IMR-90 (cell line): ENCODE measurements around the gene PPM1A. TPM values are rescaled to one million over a fixed set of nuclear protein-coding genes. Genes with fewer than 3 reads are reported as not detected.

Experiments used
- ATAC-seq: fragments of 200-7000 bp; cut with Tn5 transposase; 2 replicates; pipeline ENCODE4 v1.9.1; 2020; ENCODE audit warnings: low read depth, mild to moderate bottlenecking, moderate library complexity
- BruUV-seq: library from RNA; stranded (reverse); fragments of 400-500 nt; replicated peaks from 2 replicates; lab custom pipeline; 2021; lab: Mats Ljungman, UMichigan
- CTCF ChIA-PET: fragments of 300-600 bp; formaldehyde crosslinking; extraction: SDS; loops from one replicate; lab custom pipeline; 2021; ENCODE audit warnings: antibody characterized with exemption; lab: Yijun Ruan, JAX
- POLR2A ChIA-PET: fragments of 300-600 bp; sonication (Branson Sonifier 250); formaldehyde crosslinking; loops from one replicate; lab custom pipeline; 2022; ENCODE audit warnings: antibody characterized with exemption; ENCODE audit not compliant: unreplicated experiment; lab: Charles Lee
- DNase-seq: peaks from one replicate; pipeline ENCODE4 v3.0.0; 2013
- H2AFZ ChIP-seq: replicated peaks from 2 replicates; pipeline ENCODE3; 2013; ENCODE audit warnings: low read length, mild to moderate bottlenecking; ENCODE audit not compliant: poor library complexity
- H2AK5ac ChIP-seq: 2 replicates; pipeline ENCODE4 v1.6.1; 2013; ENCODE audit warnings: low read depth, low read length, inconsistent platforms
- H2AK9ac ChIP-seq: replicated peaks from 2 replicates; pipeline ENCODE3; 2013; ENCODE audit warnings: mild to moderate bottlenecking, low read depth, low read length, moderate library complexity; ENCODE audit not compliant: poor library complexity
- H2BK120ac ChIP-seq: 2 replicates; pipeline ENCODE4 v1.6.1; 2013; ENCODE audit warnings: low read depth, low read length, inconsistent platforms
- H2BK15ac ChIP-seq: 3 replicates; pipeline ENCODE4 v1.6.1; 2013; ENCODE audit warnings: low read depth, low read length, inconsistent platforms
- H2BK20ac ChIP-seq: 2 replicates; pipeline ENCODE4 v1.6.1; 2013; ENCODE audit warnings: low read depth, mild to moderate bottlenecking, inconsistent platforms, low read length, moderate library complexity
- H2BK5ac ChIP-seq: 2 replicates; pipeline ENCODE4 v1.6.1; 2013; ENCODE audit warnings: mild to moderate bottlenecking, low read depth, low read length, inconsistent platforms; ENCODE audit not compliant: poor library complexity, severe bottlenecking
- H3K14ac ChIP-seq: replicated peaks from 2 replicates; pipeline ENCODE4 v1.6.1; 2013; ENCODE audit warnings: low read depth, low read length, inconsistent platforms
- H3K18ac ChIP-seq: 2 replicates; pipeline ENCODE4 v1.6.1; 2013; ENCODE audit warnings: low read depth, low read length, control low read depth
- H3K23ac ChIP-seq: 2 replicates; pipeline ENCODE4 v1.6.1; 2013; ENCODE audit warnings: low read depth, low read length, inconsistent platforms
- H3K27ac ChIP-seq: 2 replicates; pipeline ENCODE4 v1.5.1; 2013; ENCODE audit warnings: mild to moderate bottlenecking, control low read depth, low read length; ENCODE audit not compliant: insufficient read depth
- H3K27me3 ChIP-seq: 2 replicates; pipeline ENCODE4 v1.6.1; 2013; ENCODE audit warnings: low read length; ENCODE audit not compliant: control insufficient read depth, insufficient read depth
- H3K36me3 ChIP-seq: 2 replicates; pipeline ENCODE4 v1.6.1; 2013; ENCODE audit warnings: low read length, mixed read lengths; ENCODE audit not compliant: control insufficient read depth, insufficient read depth
- H3K4ac ChIP-seq: 2 replicates; pipeline ENCODE4 v1.6.1; 2013; ENCODE audit warnings: low read depth, low read length, inconsistent platforms
- H3K4me1 ChIP-seq: 2 replicates; pipeline ENCODE4 v1.6.1; 2013; ENCODE audit warnings: low read length, mixed read lengths; ENCODE audit not compliant: control insufficient read depth, insufficient read depth
- H3K4me2 ChIP-seq: 2 replicates; pipeline ENCODE4 v1.6.1; 2013; ENCODE audit warnings: low read depth, mild to moderate bottlenecking, control low read depth, low read length, moderate library complexity
- H3K4me3 ChIP-seq: 2 replicates; pipeline ENCODE4 v1.5.1; 2013; ENCODE audit warnings: low read depth, mild to moderate bottlenecking, control low read depth, low read length, moderate library complexity; ENCODE audit not compliant: insufficient read depth
- H3K56ac ChIP-seq: 2 replicates; pipeline ENCODE4 v1.6.1; 2013; ENCODE audit warnings: low read length, inconsistent platforms; ENCODE audit not compliant: insufficient read depth; ENCODE audit errors: extremely low read depth
- H3K79me1 ChIP-seq, 2 experiments: 2 replicates each; pipeline ENCODE4 v1.6.1; 2013; ENCODE audit warnings: low read length in 2 of 2, inconsistent platforms in 1 of 2, low read depth in 1 of 2
- H3K9ac ChIP-seq: 2 replicates; pipeline ENCODE4 v1.6.1; 2013; ENCODE audit warnings: low read depth, low read length, control low read depth
- H3K9me1 ChIP-seq: 2 replicates; pipeline ENCODE4 v1.6.1; 2013; ENCODE audit warnings: low read length, inconsistent platforms; ENCODE audit not compliant: insufficient read depth
- H3K9me3 ChIP-seq: 2 replicates; pipeline ENCODE4 v1.6.1; 2013; ENCODE audit warnings: low read length; ENCODE audit not compliant: control insufficient read depth, insufficient read depth
- H4K20me1 ChIP-seq: 2 replicates; pipeline ENCODE4 v1.6.1; 2013; ENCODE audit warnings: low read length, inconsistent platforms; ENCODE audit not compliant: insufficient read depth
- H4K5ac ChIP-seq: 2 replicates; pipeline ENCODE4 v1.6.1; 2013; ENCODE audit warnings: mild to moderate bottlenecking, low read depth, low read length, control low read depth
- H4K8ac ChIP-seq, 2 experiments: 2 replicates each; pipeline ENCODE4 v1.6.1; 2013; ENCODE audit warnings: low read depth in 2 of 2, low read length in 2 of 2, control low read depth in 1 of 2, inconsistent platforms in 1 of 2
- H4K91ac ChIP-seq: 2 replicates; pipeline ENCODE4 v1.6.1; 2013; ENCODE audit warnings: low read depth, low read length, inconsistent platforms; ENCODE audit not compliant: insufficient read depth
- CEBPB ChIP-seq: IDR thresholded peaks from 2 replicates; pipeline ENCODE4 v1.6.1; 2012; ENCODE audit warnings: low read depth, low read length, improper control_type of control experiment
- CHD1 ChIP-seq: IDR thresholded peaks from 2 replicates; pipeline ENCODE4 v1.6.1; 2012; ENCODE audit warnings: low read depth, low read length, improper control_type of control experiment
- ELK1 ChIP-seq: fragments of 150-350 bp; IDR thresholded peaks from 2 replicates; pipeline ENCODE4 v1.6.1; 2016; ENCODE audit warnings: low read depth, mild to moderate bottlenecking, low read length, moderate library complexity, borderline replicate concordance
- MXI1 ChIP-seq: IDR thresholded peaks from 2 replicates; pipeline ENCODE4 v1.6.1; 2012; ENCODE audit warnings: low read depth, mild to moderate bottlenecking, low read length, moderate library complexity, borderline replicate concordance
- NFE2L2 ChIP-seq: fragments of 150-350 bp; IDR thresholded peaks from 2 replicates; pipeline ENCODE4 v1.6.1; 2016; ENCODE audit warnings: low read depth, mild to moderate bottlenecking, low read length
- POLR2A ChIP-seq: IDR thresholded peaks from 2 replicates; pipeline ENCODE4 v1.6.1; 2012; ENCODE audit warnings: mild to moderate bottlenecking, low read depth, low read length
- RAD21 ChIP-seq: IDR thresholded peaks from 2 replicates; pipeline ENCODE4 v1.6.1; 2012; ENCODE audit warnings: low read length, improper control_type of control experiment
- RCOR1 ChIP-seq: IDR thresholded peaks from 2 replicates; pipeline ENCODE4 v1.6.1; 2012; ENCODE audit warnings: mild to moderate bottlenecking, low read length, improper control_type of control experiment; ENCODE audit not compliant: insufficient replicate concordance
- RFX5 ChIP-seq: IDR thresholded peaks from 2 replicates; pipeline ENCODE4 v1.8.0; 2012; ENCODE audit warnings: low read depth, mild to moderate bottlenecking, low read length, moderate library complexity
- WGBS, 2 experiments: methylation state at CpG; one replicate each; pipeline versions ENCODE4 v1.1.5 to v1.1.7; 2013; ENCODE audit warnings: missing lambda C conversion rate in 2 of 2; ENCODE audit not compliant: insufficient read length in 1 of 2; ENCODE audit errors: extremely low coverage in 2 of 2; 5-methylcytosine and 5-hydroxymethylcytosine counted together
- dilution Hi-C: fragments of 300-500 bp; cut with HindIII; formaldehyde crosslinking; loops from one replicate; pipeline ENCODE4 v1.14.3; 2018; ENCODE audit warnings: low sequenced_read_pairs; ENCODE audit not compliant: unreplicated experiment
- in situ Hi-C: fragments of 300-500 bp; cut with MboI; formaldehyde crosslinking; loops from 3 replicates; pipeline ENCODE4 v1.14.3; 2019; ENCODE audit warnings: low sequenced_read_pairs, inconsistent platforms, mixed read lengths
- intact Hi-C: fragments of 100-400 bp; cut with micrococcal nuclease; formaldehyde crosslinking; loops from 2 replicates; pipeline ENCODE4 v1.10.0; 2022
- polyA plus RNA-seq, 3 experiments: library from polyadenylated mRNA; depleted of rRNA; stranded (reverse); fragments of >200 nt; gene quantifications; 2 replicates each; pipeline ENCODE4 v1.2.3, GENCODE V29; 2012; ENCODE audit warnings: low replicate concordance in 1 of 3
- total RNA-seq: library from RNA; depleted of rRNA; stranded (reverse); fragments of >200 nt; gene quantifications from 2 replicates; pipeline ENCODE4 v1.2.3, GENCODE V29; 2012
- TF ChIP-seq, protein P1 (sequence below): conservative IDR thresholded peaks from 2 replicates; pipeline ENCODE4 v1.5.1; 2012; ENCODE audit warnings: mild to moderate bottlenecking, low read depth, low read length, improper control_type of control experiment

The PPM1A gene
- total and polyA plus RNA-seq, 2 of the 4 experiments (the other 2 are of a cell fraction), result 14.3 to 15.1 TPM

DNA sequence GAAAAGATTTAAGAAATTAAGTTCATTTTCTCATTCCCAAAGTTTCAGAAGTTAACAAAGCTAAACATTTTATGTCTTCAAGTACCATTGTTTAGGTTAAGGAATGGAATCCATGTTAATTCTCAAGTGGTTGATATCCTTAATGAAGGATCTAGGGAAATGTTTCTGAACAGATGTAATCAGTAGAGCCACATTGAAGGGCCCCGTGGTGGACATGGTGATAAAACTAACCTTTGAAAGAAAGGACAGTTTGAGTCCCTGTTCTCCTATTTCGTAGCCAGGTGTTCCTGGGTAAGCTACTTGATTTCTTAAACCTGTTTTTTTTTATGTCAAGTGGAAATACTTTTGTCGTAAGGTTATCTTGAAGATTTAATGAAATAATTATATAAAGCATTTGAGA is 4.6 kb downstream of the PPM1A start:
- H3K9me1 ChIP-seq, result no peaks in the 10 kb centered on the region
- dilution Hi-C loops (no loop called here), intact Hi-C loops (loop anchor here (5.0 kb wide), 2 partner anchors 34 to 79 kb away; no protein-coding TSS in a partner anchor), in situ Hi-C loops (no loop called here)
- H3K56ac ChIP-seq, result no peak overlapping the region
- H2BK20ac ChIP-seq, result no peak overlapping the region
- no peak overlapping the region for H3K23ac ChIP-seq
- POLR2A ChIA-PET, result interaction anchor here (0.5 kb wide), 1 partner anchor 1037 kb away, joined by 6 read pairs; no protein-coding TSS in a partner anchor
- DNase-seq (no peak), ATAC-seq (no peak)
- peak overlapping the region; percentile 7 for H3K4me2 ChIP-seq
- no peaks in the 10 kb centered on the region for H3K27me3 ChIP-seq
- H3K27ac ChIP-seq, result no peak overlapping the region
- H3K4me3 ChIP-seq, result no peak overlapping the region
- WGBS, 2 experiments, result no CpG with 5 or more reads among the region's 3 CpGs
- no peaks in the 10 kb centered on the region for H3K36me3 ChIP-seq
- H3K18ac ChIP-seq, result no peak overlapping the region
- H3K79me1 ChIP-seq, result peaks cover 14 to 39% of the 10 kb centered on the region in 2 experiments; a peak in 3 of 4 replicates
- no peak overlapping the region for H2BK120ac ChIP-seq
- H2AK5ac ChIP-seq, result no peak overlapping the region
- no peaks in the 10 kb centered on the region for H3K9me3 ChIP-seq
- H3K4me1 ChIP-seq, result 0 out of 2 replicates have a peak, but pooled peaks cover 2% of the 10 kb centered on the region
- H4K91ac ChIP-seq, result no peak overlapping the region
- no peak overlapping the region for H3K14ac ChIP-seq
- H3K9ac ChIP-seq, result no peak overlapping the region
- no peak overlapping the region for H2AK9ac ChIP-seq
- no peak overlapping the region for H3K4ac ChIP-seq
- H2AFZ ChIP-seq, result no peak overlapping the region
- no peak for TF ChIP-seq CEBPB
- TF ChIP-seq MXI1, result no peak
- no peak for TF ChIP-seq NFE2L2
- TF ChIP-seq, protein P1, sequence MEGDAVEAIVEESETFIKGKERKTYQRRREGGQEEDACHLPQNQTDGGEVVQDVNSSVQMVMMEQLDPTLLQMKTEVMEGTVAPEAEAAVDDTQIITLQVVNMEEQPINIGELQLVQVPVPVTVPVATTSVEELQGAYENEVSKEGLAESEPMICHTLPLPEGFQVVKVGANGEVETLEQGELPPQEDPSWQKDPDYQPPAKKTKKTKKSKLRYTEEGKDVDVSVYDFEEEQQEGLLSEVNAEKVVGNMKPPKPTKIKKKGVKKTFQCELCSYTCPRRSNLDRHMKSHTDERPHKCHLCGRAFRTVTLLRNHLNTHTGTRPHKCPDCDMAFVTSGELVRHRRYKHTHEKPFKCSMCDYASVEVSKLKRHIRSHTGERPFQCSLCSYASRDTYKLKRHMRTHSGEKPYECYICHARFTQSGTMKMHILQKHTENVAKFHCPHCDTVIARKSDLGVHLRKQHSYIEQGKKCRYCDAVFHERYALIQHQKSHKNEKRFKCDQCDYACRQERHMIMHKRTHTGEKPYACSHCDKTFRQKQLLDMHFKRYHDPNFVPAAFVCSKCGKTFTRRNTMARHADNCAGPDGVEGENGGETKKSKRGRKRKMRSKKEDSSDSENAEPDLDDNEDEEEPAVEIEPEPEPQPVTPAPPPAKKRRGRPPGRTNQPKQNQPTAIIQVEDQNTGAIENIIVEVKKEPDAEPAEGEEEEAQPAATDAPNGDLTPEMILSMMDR, result no peak
- TF ChIP-seq POLR2A, result no peak
- TF ChIP-seq RFX5, result no peak
- no peak for TF ChIP-seq ELK1
- TF ChIP-seq RAD21, result no peak
- no peak for TF ChIP-seq RCOR1
- no peak for TF ChIP-seq CHD1
- peaks cover 56% of the 10 kb centered on the region for H4K20me1 ChIP-seq
- no peak overlapping the region for H4K5ac ChIP-seq
- no peak overlapping the region for H2BK15ac ChIP-seq
- CTCF ChIA-PET, result interaction anchor here (0.7 to 1.0 kb wide), 3 partner anchors 23 to 1032 kb away, joined by 3 read pairs; no protein-coding TSS in a partner anchor
- H2BK5ac ChIP-seq, result no peak overlapping the region
- no TSS peak for BruUV-seq
- no peak overlapping the region for H4K8ac ChIP-seq
